Central memory CD4-positive, alpha-beta T cell (primary cell): ENCODE results near the gene TMEM43.

Experiments used
- DNase-seq: peaks from one replicate; pipeline ENCODE4 v3.0.0; 2022

TMEM43 gene

GRCh38 chr3:14138878-14139655 lies 14.2 kb downstream of the TMEM43 start:
- no peak for DNase-seq

GRCh38 chr3:14139771-14140170 lies 14.9 kb downstream of the TMEM43 start:
- no peak for DNase-seq

- DNase-seq, result no peak
Measured at GRCh38 chr3:14140668-14141067, 15.8 kb downstream of the TMEM43 start.

DNA sequence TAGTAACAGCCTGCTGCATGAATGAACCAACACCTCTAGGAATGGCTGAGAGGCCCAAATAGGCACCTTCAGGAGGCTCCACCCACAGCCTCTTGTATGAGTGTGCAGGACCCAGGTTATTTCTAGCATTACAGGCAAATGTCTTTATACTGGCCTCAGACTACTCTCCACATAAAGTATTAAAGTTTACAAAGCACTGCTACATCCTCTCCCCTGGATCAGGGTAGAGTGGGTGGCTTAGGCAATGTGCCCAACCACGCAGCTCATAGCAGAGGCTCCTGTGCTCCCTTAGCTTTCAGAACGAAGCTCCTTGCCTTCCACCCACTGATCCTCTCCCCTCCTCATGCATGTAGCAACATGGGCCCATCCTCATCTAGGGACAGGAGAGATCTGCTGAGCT lies 16.3 kb downstream of the TMEM43 start:
- DNase-seq, result no peak

DNA sequence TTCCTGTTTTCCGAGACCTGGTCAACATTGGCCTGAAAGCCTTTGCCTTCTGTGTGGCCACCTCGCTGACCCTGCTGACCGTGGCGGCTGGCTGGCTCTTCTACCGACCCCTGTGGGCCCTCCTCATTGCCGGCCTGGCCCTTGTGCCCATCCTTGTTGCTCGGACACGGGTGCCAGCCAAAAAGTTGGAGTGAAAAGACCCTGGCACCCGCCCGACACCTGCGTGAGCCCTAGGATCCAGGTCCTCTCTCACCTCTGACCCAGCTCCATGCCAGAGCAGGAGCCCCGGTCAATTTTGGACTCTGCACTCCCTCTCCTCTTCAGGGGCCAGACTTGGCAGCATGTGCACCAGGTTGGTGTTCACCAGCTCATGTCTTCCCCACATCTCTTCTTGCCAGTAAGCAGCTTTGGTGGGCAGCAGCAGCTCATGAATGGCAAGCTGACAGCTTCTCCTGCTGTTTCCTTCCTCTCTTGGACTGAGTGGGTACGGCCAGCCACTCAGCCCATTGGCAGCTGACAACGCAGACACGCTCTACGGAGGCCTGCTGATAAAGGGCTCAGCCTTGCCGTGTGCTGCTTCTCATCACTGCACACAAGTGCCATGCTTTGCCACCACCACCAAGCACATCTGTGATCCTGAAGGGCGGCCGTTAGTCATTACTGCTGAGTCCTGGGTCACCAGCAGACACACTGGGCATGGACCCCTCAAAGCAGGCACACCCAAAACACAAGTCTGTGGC lies 16.9 kb downstream of the TMEM43 start:
- no peak for DNase-seq

- peak; percentile 88 for DNase-seq
Measured at GRCh38 chr3:14142567-14143270, 17.9 kb downstream of the TMEM43 start.

DNA sequence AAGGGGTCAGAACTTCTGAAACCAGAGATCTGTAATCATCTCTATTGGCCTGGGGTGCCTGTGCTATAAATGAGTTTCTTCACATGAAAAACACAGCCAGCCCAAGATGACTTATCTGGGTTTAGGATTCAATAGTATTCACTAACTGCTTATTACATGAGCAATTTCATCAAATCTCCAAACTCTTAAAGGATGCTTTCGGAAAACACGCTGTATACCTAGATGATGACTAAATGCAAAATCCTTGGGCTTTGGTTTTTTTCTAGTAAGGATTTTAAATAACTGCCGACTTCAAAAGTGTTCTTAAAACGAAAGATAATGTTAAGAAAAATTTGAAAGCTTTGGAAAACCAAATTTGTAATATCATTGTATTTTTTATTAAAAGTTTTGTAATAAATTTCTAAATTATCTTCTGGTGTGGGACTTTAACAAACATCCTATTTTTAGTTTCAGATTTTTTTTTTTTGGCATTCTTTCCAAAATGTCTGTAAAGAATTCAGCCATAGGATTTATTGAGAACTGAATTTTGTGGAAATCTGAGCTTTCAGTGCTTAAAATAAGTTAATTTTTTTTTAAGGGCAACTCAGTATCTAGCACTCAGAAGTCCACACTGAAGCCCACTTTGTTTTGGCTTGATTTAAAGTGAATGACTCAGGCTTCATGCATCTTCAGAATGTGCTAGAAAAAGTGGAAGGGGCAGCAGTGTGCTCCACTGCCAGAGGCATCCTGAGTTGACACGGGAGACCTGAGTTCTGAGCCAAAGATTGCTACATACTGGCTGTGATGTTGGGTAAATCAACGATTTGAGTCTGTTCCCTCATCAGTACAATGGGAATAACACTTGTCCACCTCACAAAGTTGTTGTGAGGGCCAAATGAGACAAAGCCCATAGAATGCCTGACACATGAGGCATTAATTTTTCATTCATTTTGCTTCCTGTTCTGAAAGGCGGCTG lies 18.7 kb downstream of the TMEM43 start:
- no peak for DNase-seq

DNA sequence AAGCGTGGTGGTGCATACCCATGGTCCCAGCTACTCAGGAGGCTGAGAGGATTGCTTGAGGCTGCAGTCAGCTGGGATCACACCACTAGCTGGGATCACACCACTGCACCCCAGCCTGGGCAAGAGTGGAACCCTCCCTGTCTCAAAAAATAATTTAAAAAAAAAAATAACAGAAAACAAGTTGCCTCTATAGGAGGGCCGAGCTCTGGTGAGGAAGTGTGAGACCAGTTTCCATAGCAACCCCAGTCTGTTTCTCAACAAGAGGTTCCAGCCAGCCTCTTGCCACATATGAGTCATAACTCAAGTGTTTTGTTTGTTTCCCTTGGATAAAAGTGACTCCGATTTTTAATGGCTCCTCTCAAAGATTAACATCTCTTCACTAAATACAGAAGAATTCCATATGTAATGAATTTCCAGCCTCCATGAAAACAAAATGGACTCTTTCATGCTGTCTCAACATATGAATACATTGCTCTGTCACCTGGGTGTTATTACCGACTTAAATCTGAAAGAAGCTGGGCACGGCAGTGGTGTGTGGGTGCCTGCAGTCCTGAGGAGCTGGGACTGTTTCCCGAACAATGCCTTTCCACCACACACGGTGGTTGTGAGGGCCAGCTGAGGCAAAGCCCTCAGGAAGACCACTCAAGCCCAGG lies 19.7 kb downstream of the TMEM43 start:
- DNase-seq, result peak; percentile 93

GRCh38 chr3:14145236-14145635 lies 20.4 kb downstream of the TMEM43 start:
- DNase-seq, result no peak

DNA sequence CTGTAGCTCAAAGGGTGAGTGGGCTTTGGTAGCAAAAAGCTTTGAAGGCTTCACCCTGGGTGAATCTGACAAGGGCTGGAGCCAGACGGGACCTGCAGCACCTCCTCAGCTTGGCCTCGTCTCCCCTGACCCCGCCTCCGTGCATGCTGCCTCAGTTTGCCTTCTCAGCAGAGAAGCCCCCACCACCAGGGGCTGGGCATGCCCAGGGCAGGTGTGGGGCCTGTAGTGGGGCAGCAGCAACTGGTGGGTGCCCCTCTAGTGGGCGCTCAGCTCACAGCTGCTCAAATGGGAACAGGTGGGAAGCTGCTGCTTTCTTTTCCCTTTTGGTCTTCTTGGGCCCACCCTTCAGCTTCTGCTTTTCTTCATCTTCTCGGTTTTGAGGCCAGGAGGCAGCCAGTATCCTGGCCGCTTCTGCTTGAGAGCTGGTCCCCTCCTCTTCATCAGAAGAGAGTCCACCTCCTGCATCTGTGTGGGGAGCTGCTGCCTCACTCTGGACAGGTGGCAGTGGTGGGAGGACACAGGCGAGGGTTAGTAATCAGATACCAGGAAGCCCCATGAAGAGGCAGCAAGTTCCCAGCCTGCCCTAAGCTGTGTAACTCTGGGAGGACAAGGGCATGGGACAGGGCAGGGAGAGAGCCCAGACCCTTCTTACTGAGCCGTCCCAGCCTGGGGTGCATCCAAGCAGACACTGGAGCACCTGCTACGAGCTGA lies 21.0 kb downstream of the TMEM43 start:
- DNase-seq, result no peak

DNA sequence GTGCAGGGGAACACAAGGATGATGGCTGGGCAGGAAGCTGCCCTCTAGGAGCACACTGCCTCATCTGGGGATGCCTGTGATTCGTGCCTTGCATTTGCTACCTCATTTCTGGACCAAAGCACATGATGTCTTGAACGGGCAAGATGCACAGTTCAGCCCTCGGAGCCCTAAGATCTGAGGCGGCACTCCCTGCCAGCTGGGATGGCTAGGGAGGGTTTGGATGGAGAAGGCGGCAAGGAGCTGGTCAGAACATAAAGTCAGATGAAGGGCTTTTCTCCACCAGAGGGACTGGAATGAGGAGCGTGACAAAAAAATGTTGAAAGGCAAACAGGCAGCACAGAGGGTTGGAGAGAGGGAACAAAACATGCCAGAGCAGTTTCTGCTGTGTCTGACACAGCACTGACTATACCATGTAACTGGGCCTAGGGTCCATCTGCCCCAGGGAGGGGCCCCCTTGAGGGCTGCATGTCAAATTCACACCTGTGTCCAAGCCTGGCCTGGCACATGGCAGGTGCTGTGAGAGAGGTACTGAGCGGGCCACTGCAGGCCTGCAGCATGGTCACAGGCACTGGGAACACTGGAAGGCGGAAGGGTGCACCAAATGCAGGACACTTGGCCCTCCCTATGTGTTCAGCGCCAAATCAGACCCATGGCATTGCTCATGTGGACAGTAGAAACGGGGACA lies 21.7 kb downstream of the TMEM43 start:
- DNase-seq, result no peak

- DNase-seq, result no peak
Measured at GRCh38 chr3:14147066-14147435, 22.2 kb downstream of the TMEM43 start.

DNA sequence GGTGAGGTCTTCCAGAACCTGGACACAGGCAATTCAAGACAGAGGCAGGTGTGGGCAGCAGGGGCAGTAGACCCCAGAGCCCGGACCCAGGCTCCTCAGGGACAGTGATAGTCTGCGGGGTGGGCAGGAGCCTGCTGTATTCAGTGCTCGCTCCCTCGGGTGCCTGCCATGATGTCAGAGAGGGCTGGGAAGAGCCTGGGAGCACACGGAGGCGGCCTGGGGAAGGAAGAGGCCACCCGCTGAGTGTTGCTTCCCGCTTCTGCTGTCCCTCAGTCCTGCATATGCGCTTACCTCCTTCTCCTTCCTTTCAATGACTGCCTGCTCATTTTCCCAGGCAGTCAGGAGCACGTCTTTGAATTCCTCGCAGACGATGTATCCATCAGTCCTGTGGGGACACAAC lies 22.8 kb downstream of the TMEM43 start:
- DNase-seq, result no peak

DNA sequence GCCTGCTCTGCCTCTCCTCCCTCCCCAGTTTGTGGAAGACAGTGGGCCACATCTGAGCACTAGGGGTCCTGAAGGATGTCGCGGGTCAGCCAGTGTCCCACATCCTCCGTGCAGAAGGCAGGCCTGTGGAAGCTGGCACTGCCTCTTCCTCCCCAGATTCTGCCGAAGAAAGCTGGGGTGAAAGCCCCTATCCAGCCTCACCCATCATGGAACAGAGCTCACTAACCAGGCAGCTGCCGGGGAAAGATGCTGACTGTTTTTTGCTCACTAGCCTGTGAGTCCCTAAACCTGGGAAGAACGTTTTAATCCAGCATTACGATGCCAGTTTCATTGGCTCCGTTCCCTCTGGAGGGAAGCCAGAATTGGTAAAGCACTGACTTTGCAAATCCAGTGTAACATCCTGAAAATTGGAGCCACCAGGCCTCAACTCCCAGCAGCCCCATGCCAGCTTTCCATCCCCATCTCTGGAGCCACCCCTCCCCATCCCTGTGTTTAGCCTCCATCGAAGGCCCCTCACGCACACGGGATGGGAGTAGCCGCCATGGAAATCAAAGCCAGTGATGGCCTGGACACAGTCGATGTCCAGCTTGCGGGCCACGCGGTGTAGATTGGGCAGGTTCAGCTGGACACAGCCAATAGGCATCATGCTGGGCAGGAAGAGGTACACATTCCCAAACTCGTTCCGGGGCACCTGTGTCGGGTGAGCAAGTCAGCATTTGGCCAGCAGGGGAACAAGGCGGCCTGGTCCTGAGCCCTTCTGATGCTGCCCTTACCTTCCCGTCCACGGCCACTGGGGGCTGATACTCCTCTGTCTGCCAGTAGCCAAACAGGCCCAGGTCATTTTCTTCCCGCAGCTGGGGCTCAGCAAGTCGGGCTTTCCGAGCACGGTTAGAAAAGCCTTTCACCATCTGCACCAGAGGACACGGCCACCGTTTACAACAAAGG lies 23.5 kb downstream of the TMEM43 start:
- DNase-seq, result no peak

- no peak for DNase-seq
Measured at GRCh38 chr3:14150078-14150477, 25.2 kb downstream of the TMEM43 start.

GRCh38 chr3:14150491-14151230 lies 25.8 kb downstream of the TMEM43 start:
- no peak for DNase-seq

- no peak for DNase-seq
Measured at GRCh38 chr3:14151471-14152083, 26.7 kb downstream of the TMEM43 start.

DNA sequence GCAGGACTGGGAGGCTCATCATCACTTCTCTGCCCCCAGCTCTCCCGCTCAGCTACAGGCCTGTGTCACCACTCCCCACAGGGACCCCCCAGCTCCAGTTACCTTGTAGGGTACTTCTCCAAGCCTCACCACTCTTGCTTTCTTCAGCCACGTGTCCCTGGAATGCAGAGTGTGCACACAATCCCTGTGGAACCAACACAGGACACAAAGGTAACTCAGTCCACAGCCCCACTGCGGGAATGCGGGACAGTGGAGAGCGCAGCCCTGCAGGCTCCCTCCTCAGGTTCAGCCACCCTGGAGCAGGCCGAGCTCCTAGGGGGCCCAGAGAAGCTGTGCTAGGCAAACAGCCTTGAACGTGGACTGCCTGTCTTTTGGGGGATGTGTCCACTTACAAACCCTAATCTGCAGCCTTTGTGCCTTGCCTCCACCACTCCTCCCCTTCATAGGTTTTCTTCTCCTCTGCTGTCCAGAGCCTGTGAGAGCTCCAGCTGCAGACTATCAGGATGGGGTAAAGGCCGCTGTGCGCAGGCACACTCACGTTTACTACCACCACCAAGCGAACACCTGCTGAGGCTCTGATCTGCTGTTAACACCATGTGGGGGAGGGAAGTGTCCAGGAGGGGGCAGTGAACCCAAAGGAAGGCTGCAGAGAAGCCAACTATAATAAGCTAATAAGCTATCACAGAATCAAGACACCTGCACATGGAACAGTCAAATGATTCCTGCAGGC lies 27.5 kb downstream of the TMEM43 start:
- no peak for DNase-seq
